Measurements from ENCODE around the gene GNB1. TPM values are rescaled to one million over a fixed set of nuclear protein-coding genes. Genes with fewer than 3 reads are reported as not detected.

The GNB1 gene
- total RNA-seq, 2 donors from 2014 or later, result 236 to 255 TPM

DNA sequence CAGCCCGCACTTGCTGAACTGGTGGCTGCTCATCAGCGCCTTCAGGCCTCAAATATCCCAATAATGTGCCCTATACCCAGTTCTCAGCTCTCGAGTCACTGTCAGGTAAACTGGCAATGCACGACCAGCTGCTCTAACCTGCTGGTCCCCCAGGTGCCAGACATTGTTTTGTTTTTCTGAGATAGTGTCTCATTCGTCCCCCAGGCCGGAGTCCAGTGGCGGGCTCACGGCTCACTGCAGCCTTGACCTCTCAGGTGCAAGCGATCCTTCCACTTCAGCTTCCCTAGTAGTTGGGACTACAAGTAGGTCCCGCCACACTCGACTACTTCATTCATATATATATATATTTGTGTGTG lies 111.6 kb downstream of the GNB1 start:
- H3K4me3 Mint-ChIP-seq, result peak overlapping the region; percentile 86
- peaks cover 46% of the 10 kb centered on the region for H3K4me1 Mint-ChIP-seq
- H3K27ac Mint-ChIP-seq, result peak overlapping the region; percentile 91
- no peaks in the 10 kb centered on the region for H3K9me3 ChIP-seq (ENCODE audit: control insufficient read depth, low read length, poor library complexity, severe bottlenecking)
- ATAC-seq (no peak), DNase-seq (no peak)
- no peaks in the 10 kb centered on the region for H3K27me3 Mint-ChIP-seq
- no peaks in the 10 kb centered on the region for H3K36me3 Mint-ChIP-seq (ENCODE audit: low read depth)

DNA sequence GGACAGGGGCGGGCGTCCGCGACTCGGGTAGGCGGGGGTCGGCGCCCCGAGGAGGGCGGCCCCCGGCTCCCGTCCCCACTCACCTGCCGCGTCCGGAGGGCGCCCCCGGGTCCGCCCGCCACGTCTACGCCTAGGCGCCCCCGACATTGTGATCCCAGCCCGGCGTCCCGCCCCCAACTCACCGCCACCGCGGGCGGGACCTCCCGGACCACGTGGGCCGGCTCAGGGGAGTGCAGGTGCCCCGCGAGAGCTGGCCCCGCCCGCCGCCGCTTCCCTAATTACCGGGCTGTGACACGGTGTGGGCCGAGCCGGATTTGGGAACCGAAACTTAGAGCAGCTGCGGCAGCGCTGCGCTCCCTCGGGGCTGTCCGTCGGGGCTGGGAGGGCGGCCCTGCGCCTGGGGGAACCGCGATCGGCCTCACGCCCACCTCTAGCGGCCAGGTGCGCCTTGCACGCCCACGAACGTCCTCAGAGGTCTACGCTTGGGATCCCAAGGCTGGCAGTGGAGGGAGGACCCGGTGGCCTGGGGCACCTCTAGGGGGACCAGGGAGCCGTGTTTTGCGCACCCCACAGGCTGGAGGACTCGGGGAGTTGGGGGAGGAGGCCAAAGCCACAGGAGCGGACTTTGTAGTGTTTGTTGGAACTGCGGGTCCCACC lies 112.1 kb downstream of the GNB1 start:
- no peaks in the 10 kb centered on the region for H3K27me3 Mint-ChIP-seq
- no peaks in the 10 kb centered on the region for H3K9me3 ChIP-seq (ENCODE audit: control insufficient read depth, low read length, poor library complexity, severe bottlenecking)
- peak overlapping the region; percentile 91 for H3K27ac Mint-ChIP-seq
- ATAC-seq (peak; percentile 75), DNase-seq (peak; percentile 59 to 83 (median 82))
- H3K4me1 Mint-ChIP-seq, result peaks cover 46% of the 10 kb centered on the region
- peak overlapping the region; percentile 86 for H3K4me3 Mint-ChIP-seq
- H3K36me3 Mint-ChIP-seq (ENCODE audit: low read depth), result no peaks in the 10 kb centered on the region

DNA sequence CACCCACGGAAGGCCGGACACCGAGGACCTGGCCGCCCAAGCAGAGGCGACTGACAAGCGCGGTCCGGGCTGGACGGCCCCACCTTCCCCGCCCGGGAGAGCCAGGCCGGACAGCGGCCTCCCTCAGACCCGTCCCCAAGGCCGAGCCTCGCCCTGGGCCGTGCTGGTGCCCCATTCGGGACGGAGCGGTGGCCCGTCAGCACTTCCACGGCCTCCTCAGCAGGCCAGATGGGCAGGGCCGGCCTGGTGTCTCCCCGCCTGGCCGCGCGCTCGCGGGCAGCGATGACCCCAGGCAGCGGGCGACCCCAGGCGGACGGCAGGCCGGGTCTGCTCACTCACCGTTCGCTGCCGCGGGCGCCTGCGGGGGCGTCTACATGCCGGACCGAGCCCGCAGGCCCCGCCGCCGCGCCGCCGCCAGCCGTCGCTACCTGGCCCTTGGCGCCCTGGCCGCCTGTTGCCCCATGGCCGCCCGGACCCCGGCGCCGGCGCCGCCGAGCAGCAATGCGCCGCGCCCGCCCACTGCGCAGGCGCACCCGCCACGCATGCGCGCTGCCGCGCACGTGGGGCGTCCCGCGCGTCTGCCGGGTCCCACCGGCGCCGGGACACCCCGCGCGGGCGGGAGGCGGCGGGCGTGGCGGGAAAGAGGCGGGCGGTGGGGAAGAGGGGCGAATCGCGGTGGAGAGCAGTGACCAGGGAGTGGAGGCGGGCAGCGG lies 112.8 kb downstream of the GNB1 start, which contains the start of gene NADK:
Gene NADK, minus strand, starts transcription at position 521 of the 713 bp plus-strand sequence. CDS start 13,064 bp downstream, outside the sequence.
- no peaks in the 10 kb centered on the region for H3K9me3 ChIP-seq (ENCODE audit: control insufficient read depth, low read length, poor library complexity, severe bottlenecking)
- DNase-seq (peak; percentile 77 to 82 (median 82)), ATAC-seq (peak; percentile 57)
- Mint-ChIP-seq H3K4me1 (peaks cover 43% of the 10 kb centered on the region), H3K4me3 (peak within 1 kb of the TSS; percentile 88), H3K27ac (peak within 1 kb of the TSS; percentile 91), H3K27me3 (no peaks in the 10 kb centered on the region), H3K36me3 (ENCODE audit: low read depth) (no peaks in the 10 kb centered on the region)

DNA sequence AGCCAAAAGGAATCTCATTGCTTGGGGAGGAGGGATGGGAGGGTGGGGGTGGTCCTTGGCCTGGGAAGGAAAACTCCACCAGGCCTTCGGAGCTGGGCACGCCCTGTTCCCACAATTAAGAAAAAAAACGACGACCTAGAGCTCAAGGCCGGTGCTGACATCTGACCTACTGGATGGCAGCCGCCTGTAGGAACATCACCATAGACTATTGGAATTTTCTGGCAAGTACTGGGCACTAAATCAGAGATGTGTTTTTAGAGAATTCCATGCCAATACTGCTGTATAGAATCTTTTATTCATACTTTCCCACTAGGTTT lies 113.3 kb downstream of the GNB1 start:
- Mint-ChIP-seq H3K27ac (peak overlapping the region; percentile 78), H3K4me3 (peak overlapping the region; percentile 88), H3K4me1 (peaks cover 38% of the 10 kb centered on the region), H3K27me3 (no peaks in the 10 kb centered on the region), H3K36me3 (ENCODE audit: low read depth) (no peaks in the 10 kb centered on the region)
- no peak for DNase-seq
- H3K9me3 ChIP-seq (ENCODE audit: control insufficient read depth, low read length, poor library complexity, severe bottlenecking), result no peaks in the 10 kb centered on the region
- no peak for ATAC-seq

DNA sequence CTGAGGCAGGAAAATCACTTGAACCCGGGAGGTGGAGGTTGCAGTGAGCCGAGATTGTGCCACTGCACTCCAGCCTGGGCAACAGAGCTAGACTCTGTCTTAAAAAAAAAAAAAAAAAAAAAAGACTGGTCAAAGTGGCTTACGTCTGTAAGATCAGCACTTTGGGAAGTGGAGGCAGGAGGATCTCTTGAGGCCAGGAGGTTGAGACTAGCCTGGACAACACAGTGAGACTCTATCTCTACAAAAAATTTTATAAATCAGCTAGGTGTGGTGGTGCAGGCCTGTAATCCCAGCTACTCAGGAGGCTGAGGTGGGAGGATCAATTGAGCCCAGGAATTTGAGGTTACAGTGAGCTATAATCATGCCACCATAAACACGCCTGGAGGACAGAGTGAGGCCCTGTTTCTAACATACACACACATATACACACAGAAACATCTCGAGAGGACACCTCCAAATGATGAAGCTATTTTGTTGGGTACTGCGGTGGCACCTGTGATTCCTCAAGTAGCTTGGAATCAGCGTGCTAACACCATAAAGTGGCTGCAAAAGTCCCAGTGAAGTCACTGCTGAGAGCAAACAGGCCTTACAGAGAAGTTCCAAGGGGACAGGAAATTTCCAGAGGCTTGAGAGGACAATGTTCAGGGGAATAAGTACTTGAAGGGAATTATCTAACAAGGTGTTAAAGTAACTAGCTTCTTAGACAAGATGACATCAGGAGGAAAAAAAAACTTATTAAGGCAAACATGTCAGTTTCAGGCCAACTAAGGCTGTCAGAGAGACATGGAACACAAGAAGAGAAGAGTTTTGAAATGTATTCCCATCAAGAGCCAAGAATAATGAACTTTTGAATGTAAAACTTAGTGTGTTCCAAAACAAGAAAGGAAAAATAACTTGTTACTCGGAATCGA lies 114.0 kb downstream of the GNB1 start:
- H3K9me3 ChIP-seq (ENCODE audit: control insufficient read depth, low read length, poor library complexity, severe bottlenecking), result no peaks in the 10 kb centered on the region
- Mint-ChIP-seq H3K27ac (peak overlapping the region; percentile 78), H3K4me3 (peak overlapping the region; percentile 88), H3K36me3 (ENCODE audit: low read depth) (no peaks in the 10 kb centered on the region), H3K27me3 (no peaks in the 10 kb centered on the region), H3K4me1 (peaks cover 38% of the 10 kb centered on the region)
- ATAC-seq, result no peak
- DNase-seq, result no peak

DNA sequence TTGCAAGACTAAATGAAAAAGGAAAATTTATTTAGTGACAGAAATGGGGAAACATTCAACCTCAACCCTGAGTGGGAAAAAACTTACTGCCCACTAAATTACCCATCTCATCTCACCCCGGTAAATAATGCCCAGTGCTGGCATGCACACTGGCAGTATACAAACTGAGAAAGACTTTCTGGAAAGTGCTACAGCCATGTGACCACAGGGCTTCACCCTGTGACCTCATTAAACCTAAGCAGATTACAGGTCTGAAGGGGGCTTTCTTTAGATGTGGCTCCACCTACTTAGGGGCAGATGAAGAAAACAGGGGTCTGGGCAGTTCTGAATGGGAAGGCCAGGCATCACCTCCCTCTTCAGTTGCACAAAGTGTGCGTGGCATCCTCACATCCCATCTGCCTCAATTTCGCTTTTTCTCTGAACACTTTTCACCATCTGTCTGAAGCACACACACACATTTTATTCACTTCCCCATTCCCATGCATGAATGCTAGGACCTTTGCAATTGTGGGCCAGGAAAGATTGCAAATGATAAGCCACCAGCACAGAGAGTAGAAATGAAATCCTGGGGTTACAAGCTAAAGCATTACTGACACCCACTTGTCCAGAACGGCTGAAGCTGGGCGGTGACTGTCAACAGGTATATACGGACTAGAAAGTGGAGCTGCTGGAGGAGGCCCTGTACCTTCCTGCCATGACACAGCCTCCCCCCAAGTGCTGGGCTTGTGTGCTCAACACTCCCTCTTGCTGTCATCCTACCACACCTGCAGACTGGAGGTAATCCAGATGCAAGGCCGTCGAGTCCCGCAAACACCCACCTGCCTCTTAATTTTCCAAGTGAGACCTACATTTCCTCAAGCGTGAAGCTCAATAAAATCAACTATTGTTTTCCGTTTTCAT lies 115.3 kb downstream of the GNB1 start:
- peak overlapping the region; percentile 79 for H3K4me3 Mint-ChIP-seq
- no peaks in the 10 kb centered on the region for H3K27me3 Mint-ChIP-seq
- peaks cover 4% of the 10 kb centered on the region for H3K36me3 Mint-ChIP-seq (ENCODE audit: low read depth)
- ATAC-seq (no peak), DNase-seq (no peak)
- no peaks in the 10 kb centered on the region for H3K9me3 ChIP-seq (ENCODE audit: control insufficient read depth, low read length, poor library complexity, severe bottlenecking)
- H3K27ac Mint-ChIP-seq, result peak overlapping the region; percentile 78
- peaks cover 28% of the 10 kb centered on the region for H3K4me1 Mint-ChIP-seq

DNA sequence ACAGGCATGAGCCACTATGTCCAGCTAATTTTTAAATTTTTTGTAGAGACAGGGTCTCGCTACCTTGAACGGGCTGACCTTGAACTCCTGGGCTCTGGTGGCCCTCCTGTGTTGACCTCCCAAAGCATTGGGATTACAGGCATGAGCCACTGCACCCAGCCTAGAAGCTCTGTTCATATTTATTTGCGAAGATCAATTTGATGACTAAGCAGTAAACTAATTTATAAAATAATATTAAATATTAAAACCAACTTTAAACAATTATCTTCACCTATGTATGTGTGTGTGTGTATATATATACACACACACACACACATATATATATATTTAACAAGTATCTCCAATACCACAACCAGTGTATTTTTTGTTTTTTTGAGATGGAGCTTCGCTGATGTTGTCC lies 117.0 kb downstream of the GNB1 start:
- Mint-ChIP-seq H3K27me3 (no peaks in the 10 kb centered on the region), H3K4me3 (no peak overlapping the region), H3K4me1 (peaks cover 16% of the 10 kb centered on the region), H3K27ac (no peak overlapping the region), H3K36me3 (ENCODE audit: low read depth) (peaks cover 8% of the 10 kb centered on the region)
- ATAC-seq (no peak), DNase-seq (no peak)
- no peaks in the 10 kb centered on the region for H3K9me3 ChIP-seq (ENCODE audit: control insufficient read depth, low read length, poor library complexity, severe bottlenecking)

DNA sequence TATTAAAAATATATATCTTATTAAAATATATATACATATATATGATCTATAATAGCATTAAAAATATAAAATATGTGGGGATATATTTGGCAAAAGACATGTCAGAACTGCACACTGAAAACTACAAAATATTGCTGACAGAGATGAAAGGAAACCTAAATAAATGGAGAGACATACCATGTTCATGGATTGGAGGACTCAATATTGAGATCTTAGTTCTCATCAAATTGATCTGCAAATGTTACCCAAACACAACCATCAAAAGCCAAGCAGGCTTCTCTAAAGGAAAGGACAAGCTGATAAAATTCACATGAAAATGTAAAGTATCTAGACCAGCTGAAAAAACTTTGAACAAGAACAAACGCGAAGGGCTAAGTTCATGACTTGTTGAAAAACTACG lies 119.8 kb downstream of the GNB1 start:
- Mint-ChIP-seq H3K4me3 (no peak overlapping the region), H3K27me3 (no peaks in the 10 kb centered on the region), H3K4me1 (peaks cover 16% of the 10 kb centered on the region), H3K36me3 (ENCODE audit: low read depth) (peaks cover 8% of the 10 kb centered on the region), H3K27ac (no peak overlapping the region)
- ATAC-seq (no peak), DNase-seq (no peak)
- no peaks in the 10 kb centered on the region for H3K9me3 ChIP-seq (ENCODE audit: control insufficient read depth, low read length, poor library complexity, severe bottlenecking)

DNA sequence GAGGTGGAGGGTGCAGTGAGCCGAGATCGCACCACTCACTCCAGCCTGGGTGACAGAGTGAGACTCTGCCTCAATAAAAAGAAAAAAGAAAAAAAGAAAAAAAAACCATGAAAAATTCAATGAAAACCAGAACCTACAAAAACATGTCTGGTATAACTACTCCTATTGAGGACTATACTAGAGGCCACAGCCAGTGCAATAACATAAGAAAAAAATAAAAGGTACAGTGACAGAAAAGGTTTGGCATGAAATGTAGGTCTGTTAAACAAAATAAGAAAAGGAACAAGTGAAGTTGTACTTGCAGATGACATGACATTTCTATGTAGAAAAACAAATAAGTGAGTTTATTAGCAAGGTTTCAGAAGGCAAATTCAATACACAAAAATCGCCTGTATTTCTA lies 120.8 kb downstream of the GNB1 start:
- Mint-ChIP-seq H3K36me3 (ENCODE audit: low read depth) (peaks cover 8% of the 10 kb centered on the region), H3K4me1 (peaks cover 9% of the 10 kb centered on the region), H3K27ac (peak overlapping the region; percentile 70), H3K4me3 (no peak overlapping the region), H3K27me3 (no peaks in the 10 kb centered on the region)
- ATAC-seq (no peak), DNase-seq (no peak)
- no peaks in the 10 kb centered on the region for H3K9me3 ChIP-seq (ENCODE audit: control insufficient read depth, low read length, poor library complexity, severe bottlenecking)

DNA sequence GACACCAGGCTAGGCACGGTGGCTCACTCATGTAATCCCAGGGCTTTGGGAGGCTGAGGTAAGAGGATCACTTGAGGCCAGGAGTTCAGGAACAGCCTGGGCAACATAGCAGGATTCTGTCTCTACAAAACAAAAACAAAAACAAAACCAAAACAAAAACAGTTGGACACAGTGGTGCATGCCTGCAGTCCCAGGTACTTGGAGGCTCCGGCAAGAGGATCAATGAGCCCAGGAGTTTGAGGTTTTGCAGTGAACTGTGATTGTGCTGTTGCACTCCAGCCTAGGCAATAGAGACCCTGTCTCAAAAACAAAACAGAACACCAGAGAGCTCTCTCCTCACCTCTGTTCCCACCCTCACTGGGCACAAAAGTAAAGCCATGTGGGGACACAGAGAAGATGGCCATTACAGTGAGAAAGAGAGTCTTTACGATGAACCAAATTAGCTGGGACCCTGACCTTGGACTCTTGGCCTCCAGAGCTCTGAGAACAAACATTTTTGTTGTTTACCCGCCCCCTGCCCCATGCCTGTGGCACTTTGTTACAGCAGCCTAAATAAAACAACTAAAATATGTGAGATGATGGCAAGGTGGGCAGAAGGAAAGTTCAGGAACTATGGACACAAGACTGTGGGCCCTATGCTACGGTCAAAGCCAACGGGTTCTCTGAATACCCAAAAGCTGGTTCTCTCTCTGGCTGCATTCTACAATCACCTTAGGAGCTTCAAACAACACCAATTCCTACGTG lies 122.5 kb downstream of the GNB1 start:
- Mint-ChIP-seq H3K4me3 (no peak overlapping the region), H3K27me3 (no peaks in the 10 kb centered on the region), H3K4me1 (peaks cover 9% of the 10 kb centered on the region), H3K36me3 (ENCODE audit: low read depth) (peaks cover 8% of the 10 kb centered on the region), H3K27ac (no peak overlapping the region)
- no peak for DNase-seq
- ATAC-seq, result no peak
- H3K9me3 ChIP-seq (ENCODE audit: control insufficient read depth, low read length, poor library complexity, severe bottlenecking), result no peaks in the 10 kb centered on the region

DNA sequence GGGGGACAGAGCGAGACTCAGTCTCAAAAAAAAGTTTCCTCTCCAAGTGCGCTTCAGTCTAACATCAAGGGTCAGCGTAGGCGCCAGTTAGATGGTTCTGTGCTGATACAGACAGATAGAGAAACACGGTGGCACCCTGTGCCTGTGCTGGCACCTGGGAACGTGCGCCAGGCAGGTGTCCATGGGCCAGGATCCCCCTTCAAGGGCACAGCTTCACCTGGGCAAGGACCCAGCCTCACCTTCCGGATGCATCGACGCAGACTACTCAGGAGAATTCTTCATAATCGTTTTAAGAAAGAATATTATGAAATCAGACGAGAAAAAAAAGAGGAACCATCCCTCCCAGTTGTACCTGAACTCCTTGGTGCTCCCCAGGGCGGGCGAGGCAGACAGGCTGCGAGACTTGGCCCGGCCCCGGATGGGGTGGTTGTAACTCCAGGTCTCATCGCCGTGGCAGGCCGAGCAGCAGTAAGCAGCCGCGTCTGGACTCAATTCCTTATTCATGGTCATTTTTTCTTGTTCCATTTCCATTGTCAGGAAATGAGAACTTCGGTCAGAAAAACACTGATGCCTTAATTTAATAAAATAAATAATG lies 125.9 kb downstream of the GNB1 start:
- Mint-ChIP-seq H3K36me3 (ENCODE audit: low read depth) (peaks cover 1% of the 10 kb centered on the region), H3K27ac (no peak overlapping the region), H3K27me3 (no peaks in the 10 kb centered on the region), H3K4me1 (peaks cover 9% of the 10 kb centered on the region), H3K4me3 (no peak overlapping the region)
- DNase-seq, result no peak
- no peak for ATAC-seq
- H3K9me3 ChIP-seq (ENCODE audit: control insufficient read depth, low read length, poor library complexity, severe bottlenecking), result no peaks in the 10 kb centered on the region

All from T-helper 17 cell (primary cell).